Esophagus muscularis mucosa (tissue), 4 donors: ENCODE results near the gene USE1.

Experiments
- EP300 ChIP-seq: sonication (generic); formaldehyde crosslinking; IDR thresholded peaks from one replicate; pipeline ENCODE4 v1.6.1; 2017; ENCODE audit warnings: antibody characterized with exemption
- POLR2A ChIP-seq: fragments of 450-650 bp; IDR thresholded peaks from one replicate; pipeline ENCODE4 v1.6.1; 2017; ENCODE audit warnings: antibody characterized with exemption, moderate library complexity, mild to moderate bottlenecking, low read depth
- POLR2AphosphoS5 ChIP-seq, 2 donors: sonication (generic); formaldehyde crosslinking; IDR thresholded peaks; one replicate each; pipeline ENCODE4 v1.6.1; 2017; ENCODE audit warnings: antibody characterized with exemption in 2 of 2
- TF ChIP-seq, protein P1 (sequence below), 3 experiments: fragments of 200-600 bp in 2 of 3; fragments of 450-650 bp in 1 of 3; sonication (generic) in 2 of 3; IDR thresholded peaks; one replicate each; pipeline ENCODE4 v1.5.1; 2017 to 2019; ENCODE audit warnings: antibody characterized with exemption in 3 of 3, mild to moderate bottlenecking in 2 of 3, moderate library complexity in 1 of 3

DNA sequence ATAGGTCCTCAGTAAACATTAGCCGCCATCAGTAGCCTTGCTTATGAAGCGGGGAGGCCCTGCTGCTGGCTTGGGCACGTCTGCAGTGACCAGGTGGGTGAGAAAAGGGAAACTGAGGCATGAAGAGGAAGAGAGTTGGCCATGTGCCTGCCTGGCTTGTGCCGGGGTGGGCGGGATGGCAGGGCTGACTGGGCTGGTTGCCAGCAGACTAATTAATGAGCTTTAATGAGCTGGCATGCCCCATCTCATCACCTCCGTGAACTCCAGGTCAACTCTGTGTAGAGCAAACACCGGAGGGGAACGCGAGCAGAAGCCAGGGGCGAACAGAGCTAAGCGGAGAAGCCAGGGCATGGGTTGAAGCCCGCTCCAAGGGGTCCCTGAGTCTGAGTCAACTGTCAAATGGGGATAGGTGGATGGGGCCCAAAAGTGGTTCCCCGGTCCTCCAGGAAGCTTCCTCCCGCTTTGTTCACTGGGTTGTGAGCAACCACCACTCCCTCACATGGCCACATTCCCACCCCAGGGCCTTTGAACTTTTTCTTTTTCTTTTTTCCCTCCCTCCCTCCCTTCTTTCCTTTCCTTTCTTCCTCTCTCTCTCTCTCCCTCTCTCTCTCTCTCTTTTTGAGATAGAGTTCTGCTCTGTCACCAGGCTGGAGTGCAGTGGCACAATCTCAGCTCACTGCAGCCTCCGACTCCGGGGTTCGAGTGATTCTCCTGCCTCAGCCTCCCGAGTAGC lies 21.8 kb downstream of the USE1 start:
- TF ChIP-seq, protein P1, sequence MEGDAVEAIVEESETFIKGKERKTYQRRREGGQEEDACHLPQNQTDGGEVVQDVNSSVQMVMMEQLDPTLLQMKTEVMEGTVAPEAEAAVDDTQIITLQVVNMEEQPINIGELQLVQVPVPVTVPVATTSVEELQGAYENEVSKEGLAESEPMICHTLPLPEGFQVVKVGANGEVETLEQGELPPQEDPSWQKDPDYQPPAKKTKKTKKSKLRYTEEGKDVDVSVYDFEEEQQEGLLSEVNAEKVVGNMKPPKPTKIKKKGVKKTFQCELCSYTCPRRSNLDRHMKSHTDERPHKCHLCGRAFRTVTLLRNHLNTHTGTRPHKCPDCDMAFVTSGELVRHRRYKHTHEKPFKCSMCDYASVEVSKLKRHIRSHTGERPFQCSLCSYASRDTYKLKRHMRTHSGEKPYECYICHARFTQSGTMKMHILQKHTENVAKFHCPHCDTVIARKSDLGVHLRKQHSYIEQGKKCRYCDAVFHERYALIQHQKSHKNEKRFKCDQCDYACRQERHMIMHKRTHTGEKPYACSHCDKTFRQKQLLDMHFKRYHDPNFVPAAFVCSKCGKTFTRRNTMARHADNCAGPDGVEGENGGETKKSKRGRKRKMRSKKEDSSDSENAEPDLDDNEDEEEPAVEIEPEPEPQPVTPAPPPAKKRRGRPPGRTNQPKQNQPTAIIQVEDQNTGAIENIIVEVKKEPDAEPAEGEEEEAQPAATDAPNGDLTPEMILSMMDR (IDR thresholded peaks at IDR 0.05): no peak
- TF ChIP-seq POLR2AphosphoS5 (IDR thresholded peaks at IDR 0.05): no peak
- TF ChIP-seq POLR2A: no peak
- TF ChIP-seq EP300: no peak
